Spleen (tissue), 11 donors: ENCODE measurements around the gene LPO. TPM values are rescaled to one million over a fixed set of nuclear protein-coding genes. Genes with fewer than 3 reads are reported as not detected.

Experiments
- DNase-seq: peaks from one replicate; pipeline ENCODE4 v3.0.0-alpha.2; 2020
- H3K27ac ChIP-seq, 8 donors: fragments of 200-600 bp; sonication (generic) in 7 of 8; 1 replicate in 4 of 8; 2 replicates in 4 of 8; pipeline versions ENCODE4 v1.5.0 to v1.8.0; 2016 to 2021; ENCODE audit warnings: inconsistent platforms in 4 of 8, mild to moderate bottlenecking in 4 of 8, moderate library complexity in 1 of 8
- H3K27me3 ChIP-seq, 7 donors: fragments of 200-600 bp; sonication (generic) in 6 of 7; replicated peaks in 1 of 7; 1 replicate in 4 of 7; 2 replicates in 3 of 7; pipeline versions ENCODE4 v1.5.0 to v1.8.0; 2016 to 2021; ENCODE audit warnings: inconsistent platforms in 3 of 7, mild to moderate bottlenecking in 1 of 7
- H3K36me3 ChIP-seq, 6 donors: fragments of 200-600 bp; sonication (generic) in 5 of 6; 1 replicate in 4 of 6; 2 replicates in 2 of 6; pipeline versions ENCODE4 v1.5.0 to v1.8.0; 2016 to 2021; ENCODE audit warnings: inconsistent platforms in 2 of 6
- H3K4me1 ChIP-seq, 6 donors: fragments of 200-600 bp; sonication (generic) in 5 of 6; 1 replicate in 3 of 6; 2 replicates in 3 of 6; pipeline versions ENCODE4 v1.5.0 to v1.8.0; 2016 to 2021; ENCODE audit warnings: inconsistent platforms in 3 of 6
- H3K4me3 ChIP-seq, 8 donors: fragments of 200-600 bp; sonication (generic) in 7 of 8; 1 replicate in 4 of 8; 2 replicates in 4 of 8; pipeline versions ENCODE4 v1.5.0 to v1.8.0; 2016 to 2021; ENCODE audit warnings: inconsistent platforms in 4 of 8, mild to moderate bottlenecking in 4 of 8, moderate library complexity in 2 of 8
- H3K9me3 ChIP-seq, 8 donors: fragments of 200-600 bp; sonication (generic) in 7 of 8; 1 replicate in 4 of 8; 2 replicates in 4 of 8; pipeline versions ENCODE4 v1.5.0 to v1.8.0; 2016 to 2021; ENCODE audit warnings: inconsistent platforms in 4 of 8
- POLR2A ChIP-seq, 3 donors: fragments of 450-650 bp; IDR thresholded peaks; one replicate each; pipeline ENCODE4 v1.5.1; 2017; ENCODE audit warnings: antibody characterized with exemption in 3 of 3, mild to moderate bottlenecking in 1 of 3
- POLR2AphosphoS5 ChIP-seq, 3 donors: sonication (generic); formaldehyde crosslinking; IDR thresholded peaks; one replicate each; pipeline ENCODE4 v1.5.1; 2017; ENCODE audit warnings: antibody characterized with exemption in 3 of 3
- WGBS, 5 donors: extraction: QIAGEN DNeasy Blood & Tissue Kit in 3 of 5; methylation state at CpG; one replicate each; pipeline versions ENCODE4 v1.1.5 to v1.1.7; 2013 to 2018; 5-methylcytosine and 5-hydroxymethylcytosine counted together
- intact Hi-C: fragments of 100-400 bp; cut with DNase I; formaldehyde crosslinking; loops from one replicate; pipeline ENCODE4 v1.15.0; 2023; ENCODE audit warnings: low total_unique reads
- polyA plus RNA-seq, 3 donors: library from polyadenylated mRNA; stranded (reverse); fragments of 200-250 nt; gene quantifications; one replicate each; pipeline ENCODE4 v1.2.1, GENCODE V29; 2013
- total RNA-seq, 7 donors: library from RNA; depleted of rRNA in 3 of 7; stranded (reverse); fragments of >200 nt in 3 of 7; fragmentation: NEBNext Ultra II Directional in 4 of 7; extraction: Animal tissue kit (Norgen Biotek cat#: 25700) in 4 of 7; gene quantifications; one replicate each; pipeline versions ENCODE4 v1.1.0 to v1.2.1, GENCODE V29; 2016 to 2021
- TF ChIP-seq, protein P1 (sequence below), 11 experiments: fragments of 200-600 bp in 7 of 11; fragments of 450-650 bp in 4 of 11; sonication (generic) in 4 of 11; IDR thresholded peaks in 8 of 11; conservative IDR thresholded peaks in 3 of 11; 1 replicate in 7 of 11; 2 replicates in 4 of 11; pipeline versions ENCODE4 v1.4.0 to v1.8.0; 2016 to 2021; ENCODE audit warnings: antibody characterized with exemption in 11 of 11, inconsistent platforms in 4 of 11, mild to moderate bottlenecking in 1 of 11
- donor health status: healthy with polysubstance abuse.
- donor health status: DM: no; HTN: no; CAD: no; lungs with moderate emphysema.
- donor health status: DM: no; HTN: no; CAD: no.
- donor health status: Bipolar disorder and iron deficiency.
- donor health status: healthy.
- donor health status: DM: no; HTN: no; CAD: no.
- donor health status: DM: yes; HTN: yes; CAD: no.

The LPO gene
- total and polyA plus RNA-seq, 10 donors: 0.02 to 0.10 (median 0.06) TPM; not detected in 7

DNA sequence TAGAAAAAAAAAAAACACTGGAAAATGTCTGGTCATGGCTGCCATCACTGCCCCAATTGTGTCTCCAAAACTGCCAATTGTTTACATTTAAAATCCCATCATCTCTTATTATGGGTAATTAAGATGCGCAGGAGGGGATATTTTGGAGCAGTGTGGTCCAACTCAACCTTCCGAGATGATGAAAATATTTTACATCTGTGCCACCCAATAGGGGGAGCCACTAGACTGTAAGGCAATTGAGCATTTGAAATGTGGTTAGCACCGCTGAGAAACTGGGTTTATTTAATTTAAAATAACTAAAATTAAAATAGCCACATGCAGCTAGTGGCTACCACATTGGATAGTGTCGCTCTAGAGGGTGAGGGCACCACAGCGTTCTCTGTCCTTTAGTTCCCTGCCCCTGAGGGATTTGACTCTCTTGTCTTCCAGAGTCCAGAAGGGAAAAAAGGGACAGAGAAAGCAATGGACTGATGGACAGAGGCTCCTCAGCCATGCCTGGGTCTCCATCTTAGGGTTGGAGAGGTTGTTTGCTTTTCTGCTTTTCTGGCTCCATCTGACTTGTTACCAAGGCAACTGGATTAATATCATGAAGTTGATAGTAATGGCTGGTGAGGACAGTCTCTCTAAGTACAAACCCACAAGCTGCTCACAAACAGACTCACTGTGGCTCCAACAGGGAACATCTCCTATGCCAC, 38.9 kb downstream of the LPO start:
- no peak for DNase-seq
- WGBS, 5 donors: 33 to 59% (median 48%) methylated on average over 5 of the region's 5 CpGs
- intact Hi-C loops: no loop called here

DNA sequence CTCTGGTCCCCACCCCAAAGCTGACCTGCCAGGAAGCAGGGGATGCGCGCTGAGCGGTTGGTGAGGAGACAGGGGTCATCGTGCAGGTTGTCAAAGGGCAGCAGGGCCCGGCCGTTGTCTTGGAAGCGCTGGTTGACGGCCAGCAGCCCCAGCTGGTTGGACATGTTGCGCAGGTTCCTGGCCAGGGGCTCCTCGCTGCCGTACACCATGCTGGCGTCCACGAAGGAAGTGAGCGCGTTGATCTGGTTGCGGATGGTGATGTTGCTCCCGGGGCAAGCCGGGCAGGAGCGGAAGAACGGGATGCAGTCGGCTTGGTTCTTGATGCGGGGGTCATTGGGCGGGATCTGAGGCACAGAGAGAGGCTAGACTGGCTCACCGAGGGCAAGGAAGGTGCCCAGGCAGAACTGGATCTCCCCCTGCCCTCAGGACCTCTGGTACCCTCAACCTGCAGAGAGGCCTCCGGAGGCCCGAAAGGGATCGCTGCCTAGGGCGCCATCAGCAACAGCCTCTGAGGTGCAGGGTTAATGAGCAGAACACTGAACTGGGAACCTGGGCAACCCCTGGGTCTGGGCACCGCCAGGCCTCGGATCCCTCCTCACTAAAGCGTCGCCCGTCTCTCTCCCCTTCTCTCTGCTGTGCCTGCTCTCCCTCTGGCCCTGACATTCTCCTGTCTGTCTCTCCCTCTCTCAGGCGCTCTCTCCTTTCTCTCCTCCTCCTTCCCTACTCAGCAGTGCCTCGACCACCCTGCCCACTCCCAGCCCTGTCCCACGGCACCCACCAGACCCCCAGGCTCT, 39.6 kb downstream of the LPO start:
- 58 to 83% (median 66%) methylated on average over 32 to 36 of the region's 36 CpGs for WGBS, 5 donors
- peak; percentile 76 for DNase-seq
- Histone ChIP-seq H3K4me3 (no peak overlapping the region), H3K27me3 (peaks cover 0 to 36% (median 0%) of the 10 kb centered on the region in 7 donors), H3K27ac (peak overlapping the region in 3 of 8 donors; percentile 22 to 33 (median 27)), H3K4me1 (peaks cover 0 to 44% (median 12%) of the 10 kb centered on the region in 6 donors), H3K36me3 (no peaks in the 10 kb centered on the region), H3K9me3 (no peaks in the 10 kb centered on the region)
- intact Hi-C loops: no loop called here
- TF ChIP-seq POLR2AphosphoS5 (IDR thresholded peaks at IDR 0.05) (no peak), POLR2A (IDR thresholded peaks at IDR 0.05) (no peak)
- TF ChIP-seq, protein P1, sequence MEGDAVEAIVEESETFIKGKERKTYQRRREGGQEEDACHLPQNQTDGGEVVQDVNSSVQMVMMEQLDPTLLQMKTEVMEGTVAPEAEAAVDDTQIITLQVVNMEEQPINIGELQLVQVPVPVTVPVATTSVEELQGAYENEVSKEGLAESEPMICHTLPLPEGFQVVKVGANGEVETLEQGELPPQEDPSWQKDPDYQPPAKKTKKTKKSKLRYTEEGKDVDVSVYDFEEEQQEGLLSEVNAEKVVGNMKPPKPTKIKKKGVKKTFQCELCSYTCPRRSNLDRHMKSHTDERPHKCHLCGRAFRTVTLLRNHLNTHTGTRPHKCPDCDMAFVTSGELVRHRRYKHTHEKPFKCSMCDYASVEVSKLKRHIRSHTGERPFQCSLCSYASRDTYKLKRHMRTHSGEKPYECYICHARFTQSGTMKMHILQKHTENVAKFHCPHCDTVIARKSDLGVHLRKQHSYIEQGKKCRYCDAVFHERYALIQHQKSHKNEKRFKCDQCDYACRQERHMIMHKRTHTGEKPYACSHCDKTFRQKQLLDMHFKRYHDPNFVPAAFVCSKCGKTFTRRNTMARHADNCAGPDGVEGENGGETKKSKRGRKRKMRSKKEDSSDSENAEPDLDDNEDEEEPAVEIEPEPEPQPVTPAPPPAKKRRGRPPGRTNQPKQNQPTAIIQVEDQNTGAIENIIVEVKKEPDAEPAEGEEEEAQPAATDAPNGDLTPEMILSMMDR (IDR thresholded peaks at IDR 0.05 in 8 of 11, conservative IDR thresholded peaks at IDR 0.05 in 3 of 11): no peak

More for the DNA sequence above, 38.9 kb downstream of the LPO start:
- Histone ChIP-seq H3K4me1 (peaks cover 0 to 48% (median 12%) of the 10 kb centered on the region in 6 donors), H3K27me3 (peaks cover 0 to 36% (median 0%) of the 10 kb centered on the region in 7 donors), H3K27ac (no peak overlapping the region), H3K36me3 (no peaks in the 10 kb centered on the region), H3K4me3 (no peak overlapping the region), H3K9me3 (no peaks in the 10 kb centered on the region)
- TF ChIP-seq POLR2AphosphoS5 (IDR thresholded peaks at IDR 0.05) (no peak), POLR2A (IDR thresholded peaks at IDR 0.05) (no peak)
- TF ChIP-seq, protein P1 (IDR thresholded peaks at IDR 0.05 in 8 of 11, conservative IDR thresholded peaks at IDR 0.05 in 3 of 11): peak in 6 of 11 experiments; percentile 18 to 39 (median 33)

DNA sequence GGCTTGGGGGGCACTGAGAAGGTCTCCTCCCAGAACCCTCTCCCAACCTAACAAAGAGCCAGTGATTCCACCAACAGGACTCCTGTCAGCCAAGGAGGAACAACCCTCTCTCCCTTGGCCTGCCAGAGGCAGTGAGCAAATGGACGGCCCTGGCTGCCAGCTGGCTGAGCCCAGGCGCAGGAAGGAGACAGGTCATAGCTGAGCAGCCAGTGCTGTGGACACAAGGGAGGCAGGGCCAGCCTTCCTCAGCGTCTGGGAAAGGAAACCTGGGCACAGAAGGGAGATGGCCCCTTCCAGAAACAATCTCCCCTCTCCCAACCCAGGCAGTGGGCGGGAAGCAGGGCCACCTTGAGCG, 40.3 kb downstream of the LPO start:
- no peak for TF ChIP-seq POLR2AphosphoS5 (IDR thresholded peaks at IDR 0.05)
- no peak for TF ChIP-seq POLR2A (IDR thresholded peaks at IDR 0.05)
- TF ChIP-seq, protein P1 (IDR thresholded peaks at IDR 0.05 in 8 of 11, conservative IDR thresholded peaks at IDR 0.05 in 3 of 11): no peak
- intact Hi-C loops: no loop called here
- Histone ChIP-seq H3K4me1 (peaks cover 0 to 38% (median 12%) of the 10 kb centered on the region in 6 donors), H3K27me3 (peaks cover 0 to 36% (median 0%) of the 10 kb centered on the region in 7 donors), H3K9me3 (no peaks in the 10 kb centered on the region), H3K36me3 (no peaks in the 10 kb centered on the region), H3K27ac (peak overlapping the region in 3 of 8 donors; percentile 22 to 33 (median 27)), H3K4me3 (peak overlapping the region in 4 of 8 donors; percentile 20 to 52 (median 22))
- no peak for DNase-seq
- 29 to 69% (median 40%) methylated on average over 2 to 5 of the region's 5 CpGs for WGBS, 5 donors
